K562 (cell line): ENCODE data around the gene PRRC2A. TPM values are rescaled to one million over a fixed set of nuclear protein-coding genes. Genes with fewer than 3 reads are reported as not detected.
A peak's percentile ranks its signal among the peaks of the same experiment; 100 is the strongest.

Experiments used
- CTCF ChIP-seq, 3 experiments: IDR thresholded peaks in 2 of 3; conservative IDR thresholded peaks in 1 of 3; 2 replicates each; pipeline ENCODE4 v1.5.1; 2011 to 2012; ENCODE audit warnings: low read length in 3 of 3, mild to moderate bottlenecking in 3 of 3, control low read depth in 2 of 3, improper control_type of control experiment in 1 of 3, inconsistent platforms in 1 of 3, low read depth in 1 of 3, mixed read lengths in 1 of 3, moderate library complexity in 1 of 3; ENCODE audit not compliant: insufficient read depth in 2 of 3
- DIDO1 ChIP-seq: fragments of 450-650 bp; IDR thresholded peaks from 2 replicates; pipeline ENCODE4 v1.6.1; 2016; ENCODE audit warnings: low read depth, missing biosample characterization, missing genetic modification characterization
- ETV1 ChIP-seq: fragments of 450-650 bp; conservative IDR thresholded peaks from 2 replicates; pipeline ENCODE4 v1.6.1; 2016; ENCODE audit warnings: missing genetic modification characterization, control low read depth, low read depth, missing compliant biosample characterization
- FOS ChIP-seq: IDR thresholded peaks from 3 replicates; pipeline ENCODE4 v1.6.1; 2011; ENCODE audit not compliant: insufficient read length; ENCODE audit errors: extremely low read depth
- FOXP1 ChIP-seq: sonication (generic); formaldehyde crosslinking; IDR thresholded peaks from 2 replicates; pipeline ENCODE4 v1.8.0; 2022; ENCODE audit warnings: mild to moderate bottlenecking, missing genetic modification reagents
- GATAD2A ChIP-seq: fragments of 450-650 bp; IDR thresholded peaks from 2 replicates; pipeline ENCODE4 v1.6.1; 2017
- MCM7 ChIP-seq, 2 experiments: fragments of 450-650 bp; IDR thresholded peaks; 2 replicates each; pipeline ENCODE4 v1.6.1; 2016 to 2018
- NEUROD1 ChIP-seq: fragments of 150-350 bp; IDR thresholded peaks from 2 replicates; pipeline ENCODE4 v1.6.1; 2014; ENCODE audit warnings: borderline replicate concordance, low read length, low read depth; ENCODE audit not compliant: partially characterized antibody
- PHF8 ChIP-seq: fragments of 200-600 bp; sonication (generic); IDR thresholded peaks from 2 replicates; pipeline ENCODE4 v1.6.1; 2012; ENCODE audit warnings: mixed run types, mild to moderate bottlenecking, inconsistent platforms, low read length, moderate library complexity, borderline replicate concordance
- SIN3B ChIP-seq: fragments of 450-650 bp; IDR thresholded peaks from 2 replicates; pipeline ENCODE4 v1.6.1; 2017; ENCODE audit warnings: low read depth, mild to moderate bottlenecking, moderate library complexity
- TCF7L2 ChIP-seq: fragments of 150-350 bp; IDR thresholded peaks from 2 replicates; pipeline ENCODE4 v1.6.1; 2016; ENCODE audit warnings: low read depth, mild to moderate bottlenecking, low read length, moderate library complexity
- VEZF1 ChIP-seq: fragments of 200-800 bp; sonication (Bioruptor generic); IDR thresholded peaks from 2 replicates; pipeline ENCODE4 v1.6.1; 2017; ENCODE audit warnings: missing genetic modification characterization, missing compliant biosample characterization
- ZKSCAN8 ChIP-seq: fragments of 200-800 bp; sonication (Bioruptor generic); IDR thresholded peaks from 2 replicates; pipeline ENCODE4 v1.6.1; 2016; ENCODE audit warnings: missing genetic modification characterization, missing compliant biosample characterization
- ZNF23 ChIP-seq: fragments of 250-450 bp; sonication (Bioruptor Pico); IDR thresholded peaks from 2 replicates; pipeline ENCODE4 v1.4.0; 2020; ENCODE audit warnings: mild to moderate bottlenecking
- ZNF561 ChIP-seq: fragments of 450-650 bp; formaldehyde crosslinking; conservative IDR thresholded peaks from 2 replicates; pipeline ENCODE4 v1.4.0; 2020; ENCODE audit warnings: mild to moderate bottlenecking, moderate library complexity
- polyA plus RNA-seq, 8 experiments: library from polyadenylated mRNA; depleted of rRNA in 4 of 8; stranded (reverse) in 5 of 8; unstranded in 3 of 8; fragments of >200 nt; fragmentation: Nextera tagmentation in 2 of 8; fragmentation: Illumina TruSeq in 1 of 8; extraction: Ambion mirVana in 2 of 8; extraction: Trizol in 1 of 8; gene quantifications; 2 replicates each; pipeline versions ENCODE4 v1.2.1 to v1.2.3, GENCODE V29; 2011 to 2014; ENCODE audit warnings: inconsistent platforms in 1 of 8, missing spikeins in 1 of 8
- total RNA-seq, 7 experiments: library from RNA; depleted of rRNA in 6 of 7; stranded (reverse); fragments of >200 nt in 6 of 7; fragmentation: Illumina TruSeq in 2 of 7; extraction: Trizol in 2 of 7; gene quantifications; 2 replicates each; pipeline versions ENCODE4 v1.2.1 to v1.2.3, GENCODE V29; 2011 to 2021; ENCODE audit warnings: low replicate concordance in 1 of 7
- TF ChIP-seq, protein P1 (sequence below): fragments of 450-650 bp; IDR thresholded peaks from 2 replicates; pipeline ENCODE4 v1.6.1; 2017; ENCODE audit warnings: antibody characterized with exemption, mild to moderate bottlenecking
- TF ChIP-seq, protein P2 (sequence below): fragments of 450-650 bp; IDR thresholded peaks from 2 replicates; pipeline ENCODE4 v1.6.1; 2016; ENCODE audit warnings: missing biosample characterization, missing genetic modification characterization

The PRRC2A gene
- total and polyA plus RNA-seq, 9 of the 15 experiments (the other 6 are each of a cell fraction or from before 2014, with no cell fraction given) = 1.0 to 332 (median 63.0) TPM

DNA sequence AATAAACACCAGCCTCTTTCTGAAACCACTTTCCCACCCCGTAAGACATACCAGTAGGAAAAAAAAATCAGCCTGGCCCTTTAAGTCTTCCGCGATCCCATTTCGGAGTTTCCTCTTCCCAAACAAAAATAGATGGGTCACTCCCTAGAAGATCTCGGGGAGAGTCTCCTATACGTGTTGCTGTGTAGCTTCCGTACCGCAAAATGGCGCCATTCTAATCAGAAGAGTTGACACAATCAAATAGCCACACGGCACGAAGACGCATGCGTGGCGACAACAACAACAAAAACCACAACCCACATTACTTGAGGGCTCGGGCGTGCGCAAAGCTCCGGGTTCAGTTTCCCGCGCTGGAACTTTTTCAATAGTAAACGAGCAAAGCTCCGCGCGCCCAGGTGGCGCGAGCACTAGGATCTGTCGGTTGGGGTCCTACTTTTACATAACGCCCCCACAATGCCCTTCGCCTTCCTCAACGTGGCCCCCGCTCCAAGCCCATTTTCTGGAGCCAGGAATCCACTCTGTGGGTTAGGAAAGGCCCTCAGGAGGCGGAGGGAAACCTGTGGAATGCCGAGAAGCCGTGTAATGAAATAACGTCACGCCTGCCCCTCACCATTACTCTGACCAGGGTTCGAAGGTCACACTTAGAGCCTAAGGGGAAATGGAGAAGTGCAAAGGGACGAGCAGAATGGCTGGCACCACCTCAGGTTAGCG is 44.4 kb downstream of the PRRC2A start, which contains the start of gene GPANK1 (continued):
- TF ChIP-seq MCM7 (IDR thresholded peaks at IDR 0.05) = no peak
- TF ChIP-seq ZNF23 (CRISPR knock-in tag) = no peak
- no peak for TF ChIP-seq VEZF1 (CRISPR knock-in tag)
- TF ChIP-seq, protein P1, sequence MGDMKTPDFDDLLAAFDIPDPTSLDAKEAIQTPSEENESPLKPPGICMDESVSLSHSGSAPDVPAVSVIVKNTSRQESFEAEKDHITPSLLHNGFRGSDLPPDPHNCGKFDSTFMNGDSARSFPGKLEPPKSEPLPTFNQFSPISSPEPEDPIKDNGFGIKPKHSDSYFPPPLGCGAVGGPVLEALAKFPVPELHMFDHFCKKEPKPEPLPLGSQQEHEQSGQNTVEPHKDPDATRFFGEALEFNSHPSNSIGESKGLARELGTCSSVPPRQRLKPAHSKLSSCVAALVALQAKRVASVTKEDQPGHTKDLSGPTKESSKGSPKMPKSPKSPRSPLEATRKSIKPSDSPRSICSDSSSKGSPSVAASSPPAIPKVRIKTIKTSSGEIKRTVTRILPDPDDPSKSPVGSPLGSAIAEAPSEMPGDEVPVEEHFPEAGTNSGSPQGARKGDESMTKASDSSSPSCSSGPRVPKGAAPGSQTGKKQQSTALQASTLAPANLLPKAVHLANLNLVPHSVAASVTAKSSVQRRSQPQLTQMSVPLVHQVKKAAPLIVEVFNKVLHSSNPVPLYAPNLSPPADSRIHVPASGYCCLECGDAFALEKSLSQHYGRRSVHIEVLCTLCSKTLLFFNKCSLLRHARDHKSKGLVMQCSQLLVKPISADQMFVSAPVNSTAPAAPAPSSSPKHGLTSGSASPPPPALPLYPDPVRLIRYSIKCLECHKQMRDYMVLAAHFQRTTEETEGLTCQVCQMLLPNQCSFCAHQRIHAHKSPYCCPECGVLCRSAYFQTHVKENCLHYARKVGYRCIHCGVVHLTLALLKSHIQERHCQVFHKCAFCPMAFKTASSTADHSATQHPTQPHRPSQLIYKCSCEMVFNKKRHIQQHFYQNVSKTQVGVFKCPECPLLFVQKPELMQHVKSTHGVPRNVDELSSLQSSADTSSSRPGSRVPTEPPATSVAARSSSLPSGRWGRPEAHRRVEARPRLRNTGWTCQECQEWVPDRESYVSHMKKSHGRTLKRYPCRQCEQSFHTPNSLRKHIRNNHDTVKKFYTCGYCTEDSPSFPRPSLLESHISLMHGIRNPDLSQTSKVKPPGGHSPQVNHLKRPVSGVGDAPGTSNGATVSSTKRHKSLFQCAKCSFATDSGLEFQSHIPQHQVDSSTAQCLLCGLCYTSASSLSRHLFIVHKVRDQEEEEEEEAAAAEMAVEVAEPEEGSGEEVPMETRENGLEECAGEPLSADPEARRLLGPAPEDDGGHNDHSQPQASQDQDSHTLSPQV = no peak
- TF ChIP-seq, protein P2, sequence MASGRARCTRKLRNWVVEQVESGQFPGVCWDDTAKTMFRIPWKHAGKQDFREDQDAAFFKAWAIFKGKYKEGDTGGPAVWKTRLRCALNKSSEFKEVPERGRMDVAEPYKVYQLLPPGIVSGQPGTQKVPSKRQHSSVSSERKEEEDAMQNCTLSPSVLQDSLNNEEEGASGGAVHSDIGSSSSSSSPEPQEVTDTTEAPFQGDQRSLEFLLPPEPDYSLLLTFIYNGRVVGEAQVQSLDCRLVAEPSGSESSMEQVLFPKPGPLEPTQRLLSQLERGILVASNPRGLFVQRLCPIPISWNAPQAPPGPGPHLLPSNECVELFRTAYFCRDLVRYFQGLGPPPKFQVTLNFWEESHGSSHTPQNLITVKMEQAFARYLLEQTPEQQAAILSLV (tag) = no peak
- no peak for TF ChIP-seq ZKSCAN8 (CRISPR knock-in tag)
- peak in 1 of 3 experiments; percentile 19; a peak in 1 of 6 replicates for TF ChIP-seq CTCF (IDR thresholded peaks at IDR 0.05 in 2 of 3, conservative IDR thresholded peaks at IDR 0.05 in 1 of 3; ENCODE audit: insufficient read depth in 2 of 3, low read depth in 1 of 3, low read length in 3 of 3)
- TF ChIP-seq FOXP1 (CRISPR knock-in tag) = peak; percentile 100
- no peak for TF ChIP-seq SIN3B
- TF ChIP-seq GATAD2A = no peak
- peak; percentile 70 for TF ChIP-seq ETV1 (tag)
- TF ChIP-seq PHF8 = peak; percentile 56; the same call in 1 of the 2 replicates
- no peak for TF ChIP-seq NEUROD1
- TF ChIP-seq FOS = no peak
- peak; percentile 96 for TF ChIP-seq TCF7L2
- TF ChIP-seq DIDO1 (tag) = no peak
- TF ChIP-seq ZNF561 (CRISPR knock-in tag) = no peak
